Astrocyte of the hippocampus (primary cell): ENCODE data around the gene KRT40.

Experiments used
- DNase-seq: peaks from one replicate; pipeline ENCODE4 v3.0.0; 2011; ENCODE audit warnings: low read depth, low spot score

Gene KRT40

GRCh38 chr17:40952661-40953060, 31.5 kb downstream of the KRT40 start:
- peak; percentile 75 for DNase-seq

GRCh38 chr17:40952154-40952553, 32.0 kb downstream of the KRT40 start:
- DNase-seq: no peak

GRCh38 chr17:40951011-40951622, 33.0 kb downstream of the KRT40 start:
- DNase-seq: no peak

GRCh38 chr17:40950176-40950575, 34.0 kb downstream of the KRT40 start:
- DNase-seq: no peak

GRCh38 chr17:40949418-40949817, 34.7 kb downstream of the KRT40 start:
- peak; percentile 26 for DNase-seq

GRCh38 chr17:40947929-40948328, 36.2 kb downstream of the KRT40 start:
- no peak for DNase-seq

- no peak for DNase-seq
Measured at GRCh38 chr17:40945414-40945813, 38.7 kb downstream of the KRT40 start.

- no peak for DNase-seq
Measured at GRCh38 chr17:40944531-40944930, 39.6 kb downstream of the KRT40 start.

GRCh38 chr17:40942553-40942952, 41.6 kb downstream of the KRT40 start:
- no peak for DNase-seq

- DNase-seq: no peak
Measured at GRCh38 chr17:40940266-40940665, 43.9 kb downstream of the KRT40 start.

- no peak for DNase-seq
Measured at GRCh38 chr17:40938981-40939380, 45.1 kb downstream of the KRT40 start.

GRCh38 chr17:40937384-40937819, 46.7 kb downstream of the KRT40 start, which contains the start of gene KRT23:
Gene KRT23, minus strand, starts transcription at chr17:40937646. Its CDS starts 1,043 bp downstream, at chr17:40936603.
- peak; percentile 77 for DNase-seq

GRCh38 chr17:40936976-40937375, 47.1 kb downstream of the KRT40 start:
- no peak for DNase-seq

GRCh38 chr17:40936437-40936971, 47.6 kb downstream of the KRT40 start:
- no peak for DNase-seq

- no peak for DNase-seq
Measured at GRCh38 chr17:40935624-40936023, 48.5 kb downstream of the KRT40 start.

- peak; percentile 87 for DNase-seq
Measured at GRCh38 chr17:40932608-40933007, 51.5 kb downstream of the KRT40 start.

GRCh38 chr17:40931311-40931710, 52.8 kb downstream of the KRT40 start:
- DNase-seq: no peak
